ENCODE measurements around the gene SKAP2. TPM values are rescaled to one million over a fixed set of nuclear protein-coding genes. Genes with fewer than 3 reads are reported as not detected.

SKAP2 gene
- total and polyA plus RNA-seq, 2 of the 13 experiments (the other 11 are each of a cell fraction or from before 2014, with no cell fraction given) = 3.6 to 12.9 TPM

- TF ChIP-seq GRHL1 (CRISPR knock-in tag; conservative IDR thresholded peaks at IDR 0.05) = no peak
- TF ChIP-seq, protein P1, sequence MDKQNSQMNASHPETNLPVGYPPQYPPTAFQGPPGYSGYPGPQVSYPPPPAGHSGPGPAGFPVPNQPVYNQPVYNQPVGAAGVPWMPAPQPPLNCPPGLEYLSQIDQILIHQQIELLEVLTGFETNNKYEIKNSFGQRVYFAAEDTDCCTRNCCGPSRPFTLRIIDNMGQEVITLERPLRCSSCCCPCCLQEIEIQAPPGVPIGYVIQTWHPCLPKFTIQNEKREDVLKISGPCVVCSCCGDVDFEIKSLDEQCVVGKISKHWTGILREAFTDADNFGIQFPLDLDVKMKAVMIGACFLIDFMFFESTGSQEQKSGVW (CRISPR knock-in tag; IDR thresholded peaks at IDR 0.05; ENCODE audit: borderline replicate concordance) = no peak
- TF ChIP-seq ZNF720 (CRISPR knock-in tag; IDR thresholded peaks at IDR 0.05) = no peak
- no peak for TF ChIP-seq SYNCRIP (IDR thresholded peaks at IDR 0.05; ENCODE audit: insufficient read depth, low read depth, low read length)
- TF ChIP-seq, protein P2, sequence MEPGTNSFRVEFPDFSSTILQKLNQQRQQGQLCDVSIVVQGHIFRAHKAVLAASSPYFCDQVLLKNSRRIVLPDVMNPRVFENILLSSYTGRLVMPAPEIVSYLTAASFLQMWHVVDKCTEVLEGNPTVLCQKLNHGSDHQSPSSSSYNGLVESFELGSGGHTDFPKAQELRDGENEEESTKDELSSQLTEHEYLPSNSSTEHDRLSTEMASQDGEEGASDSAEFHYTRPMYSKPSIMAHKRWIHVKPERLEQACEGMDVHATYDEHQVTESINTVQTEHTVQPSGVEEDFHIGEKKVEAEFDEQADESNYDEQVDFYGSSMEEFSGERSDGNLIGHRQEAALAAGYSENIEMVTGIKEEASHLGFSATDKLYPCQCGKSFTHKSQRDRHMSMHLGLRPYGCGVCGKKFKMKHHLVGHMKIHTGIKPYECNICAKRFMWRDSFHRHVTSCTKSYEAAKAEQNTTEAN (CRISPR knock-in tag; conservative IDR thresholded peaks at IDR 0.05) = no peak
Measured at GRCh38 chr7:26700893-26701292, 163.5 kb downstream of the SKAP2 start (continued).

- TF ChIP-seq ZNF850 (CRISPR knock-in tag; conservative IDR thresholded peaks at IDR 0.05) (no peak), RXRB (CRISPR knock-in tag; IDR thresholded peaks at IDR 0.05; ENCODE audit: borderline replicate concordance) (no peak), ZNF644 (CRISPR knock-in tag; IDR thresholded peaks at IDR 0.05; ENCODE audit: low read depth) (0 out of 2 replicates have a peak, but pooled peaks have one; percentile 26), CREB3 (CRISPR knock-in tag; IDR thresholded peaks at IDR 0.05) (no peak), PRMT3 (CRISPR knock-in tag; IDR thresholded peaks at IDR 0.05; ENCODE audit: borderline replicate concordance, low read depth) (no peak), CEBPB (IDR thresholded peaks at IDR 0.05; ENCODE audit: borderline replicate concordance, low read depth, low read length) (0 out of 2 replicates have a peak, but pooled peaks have one; percentile 3)
- TF ChIP-seq, protein P3, sequence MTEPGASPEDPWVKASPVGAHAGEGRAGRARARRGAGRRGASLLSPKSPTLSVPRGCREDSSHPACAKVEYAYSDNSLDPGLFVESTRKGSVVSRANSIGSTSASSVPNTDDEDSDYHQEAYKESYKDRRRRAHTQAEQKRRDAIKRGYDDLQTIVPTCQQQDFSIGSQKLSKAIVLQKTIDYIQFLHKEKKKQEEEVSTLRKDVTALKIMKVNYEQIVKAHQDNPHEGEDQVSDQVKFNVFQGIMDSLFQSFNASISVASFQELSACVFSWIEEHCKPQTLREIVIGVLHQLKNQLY (CRISPR knock-in tag; IDR thresholded peaks at IDR 0.05) = no peak
- TF ChIP-seq, protein P4, sequence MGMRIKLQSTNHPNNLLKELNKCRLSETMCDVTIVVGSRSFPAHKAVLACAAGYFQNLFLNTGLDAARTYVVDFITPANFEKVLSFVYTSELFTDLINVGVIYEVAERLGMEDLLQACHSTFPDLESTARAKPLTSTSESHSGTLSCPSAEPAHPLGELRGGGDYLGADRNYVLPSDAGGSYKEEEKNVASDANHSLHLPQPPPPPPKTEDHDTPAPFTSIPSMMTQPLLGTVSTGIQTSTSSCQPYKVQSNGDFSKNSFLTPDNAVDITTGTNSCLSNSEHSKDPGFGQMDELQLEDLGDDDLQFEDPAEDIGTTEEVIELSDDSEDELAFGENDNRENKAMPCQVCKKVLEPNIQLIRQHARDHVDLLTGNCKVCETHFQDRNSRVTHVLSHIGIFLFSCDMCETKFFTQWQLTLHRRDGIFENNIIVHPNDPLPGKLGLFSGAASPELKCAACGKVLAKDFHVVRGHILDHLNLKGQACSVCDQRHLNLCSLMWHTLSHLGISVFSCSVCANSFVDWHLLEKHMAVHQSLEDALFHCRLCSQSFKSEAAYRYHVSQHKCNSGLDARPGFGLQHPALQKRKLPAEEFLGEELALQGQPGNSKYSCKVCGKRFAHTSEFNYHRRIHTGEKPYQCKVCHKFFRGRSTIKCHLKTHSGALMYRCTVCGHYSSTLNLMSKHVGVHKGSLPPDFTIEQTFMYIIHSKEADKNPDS (CRISPR knock-in tag; IDR thresholded peaks at IDR 0.05) = no peak
- TF ChIP-seq, protein P5, sequence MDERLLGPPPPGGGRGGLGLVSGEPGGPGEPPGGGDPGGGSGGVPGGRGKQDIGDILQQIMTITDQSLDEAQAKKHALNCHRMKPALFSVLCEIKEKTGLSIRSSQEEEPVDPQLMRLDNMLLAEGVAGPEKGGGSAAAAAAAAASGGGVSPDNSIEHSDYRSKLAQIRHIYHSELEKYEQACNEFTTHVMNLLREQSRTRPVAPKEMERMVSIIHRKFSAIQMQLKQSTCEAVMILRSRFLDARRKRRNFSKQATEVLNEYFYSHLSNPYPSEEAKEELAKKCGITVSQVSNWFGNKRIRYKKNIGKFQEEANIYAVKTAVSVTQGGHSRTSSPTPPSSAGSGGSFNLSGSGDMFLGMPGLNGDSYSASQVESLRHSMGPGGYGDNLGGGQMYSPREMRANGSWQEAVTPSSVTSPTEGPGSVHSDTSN (CRISPR knock-in tag; IDR thresholded peaks at IDR 0.05) = no peak
- DNase-seq (ENCODE audit: low spot score) (peak; percentile 15), ATAC-seq (no peak), FAIRE-seq (no peak)
- no peaks in the 10 kb centered on the region for H3K9me3 ChIP-seq (ENCODE audit: low read length)
- H4K20me1 ChIP-seq (ENCODE audit: insufficient read depth, low read length) = no peaks in the 10 kb centered on the region
- H3K4me2 ChIP-seq (ENCODE audit: low read depth, low read length) = no peak overlapping the region
- no peaks in the 10 kb centered on the region for H3K79me2 ChIP-seq (ENCODE audit: insufficient read depth, low read length)
- no TSS peak for BruUV-seq (replicated peaks)
- H3K9ac ChIP-seq (ENCODE audit: insufficient read depth, low read depth, low read length) = no peak overlapping the region
- H3K27me3 ChIP-seq (ENCODE audit: control insufficient read depth in 1 of 2, insufficient read depth in 2 of 2, low read length in 2 of 2) = no peaks in the 10 kb centered on the region
- H3K27ac ChIP-seq (ENCODE audit: extremely low read length, insufficient read depth, low read length) = no peak overlapping the region
- no peak overlapping the region for H3K4me3 ChIP-seq (replicated peaks in 1 of 3; ENCODE audit: insufficient read depth in 1 of 3, low read depth in 2 of 3, low read length in 3 of 3)
- peaks cover 35% of the 10 kb centered on the region for H3K4me1 ChIP-seq (ENCODE audit: insufficient read depth, low read length)
- no peaks in the 10 kb centered on the region for H3K36me3 ChIP-seq (replicated peaks in 1 of 2; ENCODE audit: control insufficient read depth in 1 of 2, insufficient read depth in 2 of 2, low read length in 2 of 2)
- in situ Hi-C loops (cut with HindIII; ENCODE audit: extremely low pct_ligation_motif_present, low pct_unique_long_range_greater_than_20kb) (no loop called here), intact Hi-C loops (cut with micrococcal nuclease; ENCODE audit: unreplicated experiment) (no loop called here)
- ChIA-PET CTCF (ENCODE audit: low intra/inter-chr PET ratio, low total read pairs) (no interaction called here), POLR2A (interaction anchor here (1.2 to 2.4 kb wide), 4 partner anchors 11 to 431 kb away, joined by 3 to 13 read pairs (median 8); partner anchors contain the start of gene HOXA4)
- WGBS (ENCODE audit: low lambda C conversion rate) = 96% methylated on average over 5 of the region's 5 CpGs
- H2AFZ ChIP-seq (ENCODE audit: low read length) = no peak overlapping the region
Measured at GRCh38 chr7:26700386-26700785, 164.0 kb downstream of the SKAP2 start.
